Vagina (tissue), 2 donors: ENCODE results near the gene SLC25A25. TPM values are rescaled to one million over a fixed set of nuclear protein-coding genes. Genes with fewer than 3 reads are reported as not detected.
A peak's percentile ranks its signal among the peaks of the same experiment; 100 is the strongest.

Experiments used
- DNase-seq, 2 donors: peaks; one replicate each; pipeline ENCODE4 v3.0.0-alpha.2; 2017; ENCODE audit errors: extremely low spot score in 2 of 2
- H3K27ac ChIP-seq: fragments of 200-600 bp; sonication (generic); one replicate; pipeline ENCODE4 v1.5.1; 2019
- H3K27me3 ChIP-seq: fragments of 200-600 bp; sonication (generic); one replicate; pipeline ENCODE4 v1.5.1; 2019
- H3K36me3 ChIP-seq, 2 donors: fragments of 200-600 bp; sonication (generic); one replicate each; pipeline ENCODE4 v1.5.1; 2017 to 2019
- H3K4me1 ChIP-seq: fragments of 200-600 bp; sonication (generic); one replicate; pipeline ENCODE4 v1.5.1; 2019
- H3K4me3 ChIP-seq, 2 donors: fragments of 200-600 bp; sonication (generic); 1 replicate in 1 of 2; 2 replicates in 1 of 2; pipeline ENCODE4 v1.5.1; 2016 to 2019
- H3K9me3 ChIP-seq: fragments of 200-600 bp; sonication (generic); one replicate; pipeline ENCODE4 v1.5.1; 2019
- CTCF ChIP-seq, 3 experiments: fragments of 450-650 bp in 2 of 3; fragments of 200-600 bp in 1 of 3; sonication (generic) in 1 of 3; IDR thresholded peaks; one replicate each; pipeline ENCODE4 v1.5.1; 2017 to 2019; ENCODE audit warnings: antibody characterized with exemption in 3 of 3, mild to moderate bottlenecking in 2 of 3, moderate library complexity in 2 of 3
- POLR2A ChIP-seq, 2 donors: fragments of 450-650 bp; IDR thresholded peaks; one replicate each; pipeline ENCODE4 v1.6.1; 2017; ENCODE audit warnings: antibody characterized with exemption in 2 of 2, mild to moderate bottlenecking in 2 of 2, moderate library complexity in 2 of 2
- POLR2AphosphoS5 ChIP-seq, 2 donors: sonication (generic); formaldehyde crosslinking; IDR thresholded peaks; one replicate each; pipeline ENCODE4 v1.9.0; 2017; ENCODE audit warnings: antibody characterized with exemption in 2 of 2, mild to moderate bottlenecking in 2 of 2, low read depth in 1 of 2; ENCODE audit not compliant: insufficient read depth in 1 of 2
- intact Hi-C: fragments of 100-400 bp; cut with DNase I; formaldehyde crosslinking; loops from one replicate; pipeline ENCODE4 v1.15.1; 2023
- total RNA-seq: library from RNA; depleted of rRNA; stranded (reverse); fragments of >200 nt; gene quantifications from one replicate; pipeline ENCODE4 v1.2.3, GENCODE V29; 2016

The SLC25A25 gene
- total RNA-seq, 1 donor from 2014 or later: 44.4 TPM

GRCh38 chr9:128143525-128144238, 75.7 kb downstream of the SLC25A25 start:
- DNase-seq: no peak
- Histone ChIP-seq H3K36me3 (no peaks in the 10 kb centered on the region), H3K4me3 (no peak overlapping the region), H3K9me3 (no peaks in the 10 kb centered on the region), H3K27me3 (no peaks in the 10 kb centered on the region), H3K4me1 (peaks cover 11% of the 10 kb centered on the region), H3K27ac (no peak overlapping the region)
- TF ChIP-seq POLR2AphosphoS5 (IDR thresholded peaks at IDR 0.05; ENCODE audit: insufficient read depth in 1 of 2, low read depth in 1 of 2) (no peak), CTCF (IDR thresholded peaks at IDR 0.05) (no peak), POLR2A (IDR thresholded peaks at IDR 0.05) (no peak)
- intact Hi-C loops: no loop called here

GRCh38 chr9:128144239-128145181, 76.5 kb downstream of the SLC25A25 start:
- intact Hi-C loops: no loop called here
- Histone ChIP-seq H3K4me1 (peaks cover 19% of the 10 kb centered on the region), H3K9me3 (no peaks in the 10 kb centered on the region), H3K36me3 (no peaks in the 10 kb centered on the region), H3K27ac (no peak overlapping the region), H3K4me3 (no peak overlapping the region), H3K27me3 (no peaks in the 10 kb centered on the region)
- no peak for DNase-seq
- no peak for TF ChIP-seq POLR2A (IDR thresholded peaks at IDR 0.05)
- TF ChIP-seq POLR2AphosphoS5 (IDR thresholded peaks at IDR 0.05; ENCODE audit: insufficient read depth in 1 of 2, low read depth in 1 of 2): no peak
- TF ChIP-seq CTCF (IDR thresholded peaks at IDR 0.05): no peak

GRCh38 chr9:128145536-128145935, 77.5 kb downstream of the SLC25A25 start:
- Histone ChIP-seq H3K4me3 (no peak overlapping the region), H3K27me3 (no peaks in the 10 kb centered on the region), H3K4me1 (peaks cover 29% of the 10 kb centered on the region), H3K36me3 (no peaks in the 10 kb centered on the region), H3K9me3 (no peaks in the 10 kb centered on the region), H3K27ac (no peak overlapping the region)
- TF ChIP-seq POLR2A (IDR thresholded peaks at IDR 0.05) (no peak), POLR2AphosphoS5 (IDR thresholded peaks at IDR 0.05; ENCODE audit: insufficient read depth in 1 of 2, low read depth in 1 of 2) (peak in 1 of 2 donors; percentile 67), CTCF (IDR thresholded peaks at IDR 0.05) (no peak)
- no peak for DNase-seq
- intact Hi-C loops: no loop called here

- no peaks in the 10 kb centered on the region for H3K36me3 ChIP-seq
- no peaks in the 10 kb centered on the region for H3K27me3 ChIP-seq
- intact Hi-C loops: no loop called here
- H3K27ac ChIP-seq: no peak overlapping the region
- TF ChIP-seq CTCF (IDR thresholded peaks at IDR 0.05): no peak
- no peak for TF ChIP-seq POLR2AphosphoS5 (IDR thresholded peaks at IDR 0.05; ENCODE audit: insufficient read depth in 1 of 2, low read depth in 1 of 2)
- no peak for TF ChIP-seq POLR2A (IDR thresholded peaks at IDR 0.05)
- peaks cover 34% of the 10 kb centered on the region for H3K4me1 ChIP-seq
- no peak overlapping the region for H3K4me3 ChIP-seq
- no peak for DNase-seq
- H3K9me3 ChIP-seq: no peaks in the 10 kb centered on the region
These were observed 77.9 kb downstream of the SLC25A25 start for GRCh38 chr9:128145951-128146351.
